GM23338 (cell line): ENCODE measurements around the gene S100A12. TPM values are rescaled to one million over a fixed set of nuclear protein-coding genes. Genes with fewer than 3 reads are reported as not detected.

Experiments used
- ATAC-seq: fragments of 200-7000 bp; cut with Tn5 transposase; 3 replicates; pipeline ENCODE4 v1.9.1; 2020
- DNase-seq: peaks from one replicate; pipeline ENCODE4 v3.0.0-alpha.2; 2015; ENCODE audit warnings: low spot score
- H2AFZ ChIP-seq: fragments of 200-600 bp; sonication (generic); 2 replicates; pipeline ENCODE4 v1.8.0; 2016; ENCODE audit warnings: antibody characterized with exemption, mild to moderate bottlenecking, moderate library complexity
- H3F3A ChIP-seq: fragments of 200-600 bp; sonication (generic); replicated peaks from 2 replicates; pipeline ENCODE4 v1.8.0; 2017; ENCODE audit warnings: antibody characterized with exemption, mixed run types, low read depth
- H3K27ac ChIP-seq: fragments of 200-600 bp; sonication (generic); 2 replicates; pipeline ENCODE4 v1.6.1; 2016; ENCODE audit warnings: low read depth
- H3K27me3 ChIP-seq: fragments of 200-600 bp; sonication (generic); 2 replicates; pipeline ENCODE4 v1.8.0; 2016; ENCODE audit warnings: mild to moderate bottlenecking, mixed run types, moderate library complexity; ENCODE audit not compliant: insufficient read depth
- H3K36me3 ChIP-seq: fragments of 200-600 bp; sonication (generic); 2 replicates; pipeline ENCODE4 v1.8.0; 2016; ENCODE audit warnings: mild to moderate bottlenecking; ENCODE audit not compliant: insufficient read depth
- H3K4me1 ChIP-seq: fragments of 200-600 bp; sonication (generic); 2 replicates; pipeline ENCODE4 v1.8.0; 2016; ENCODE audit warnings: mild to moderate bottlenecking, moderate library complexity; ENCODE audit not compliant: insufficient read depth
- H3K4me2 ChIP-seq: fragments of 200-600 bp; sonication (generic); 2 replicates; pipeline ENCODE4 v1.7.1; 2017; ENCODE audit warnings: mixed run types
- H3K4me3 ChIP-seq: fragments of 200-600 bp; sonication (generic); 2 replicates; pipeline ENCODE4 v1.6.1; 2016; ENCODE audit warnings: mixed run types
- H3K79me2 ChIP-seq: fragments of 200-600 bp; sonication (generic); replicated peaks from 2 replicates; pipeline ENCODE4 v1.8.0; 2017; ENCODE audit warnings: mild to moderate bottlenecking; ENCODE audit not compliant: insufficient read depth
- H3K9me2 ChIP-seq: fragments of 200-600 bp; sonication (generic); 2 replicates; pipeline ENCODE4 v1.8.0; 2017; ENCODE audit not compliant: insufficient read depth
- H4K20me1 ChIP-seq: fragments of 200-600 bp; sonication (generic); replicated peaks from 2 replicates; pipeline ENCODE4 v1.8.0; 2017; ENCODE audit warnings: mild to moderate bottlenecking; ENCODE audit not compliant: insufficient read depth
- H3K27ac Mint-ChIP-seq: 2 replicates; pipeline ENCODE4 v1.8.0; 2020; ENCODE audit warnings: inconsistent platforms, mild to moderate bottlenecking, moderate library complexity, mixed read lengths
- H3K27me3 Mint-ChIP-seq: 3 replicates; pipeline ENCODE4 v1.8.0; 2022; ENCODE audit warnings: low read depth, mild to moderate bottlenecking, moderate library complexity, mixed read lengths, inconsistent platforms; ENCODE audit not compliant: insufficient read depth, poor library complexity
- H3K36me3 Mint-ChIP-seq: 3 replicates; pipeline ENCODE4 v1.8.0; 2021; ENCODE audit warnings: low read depth, mild to moderate bottlenecking, inconsistent platforms, moderate library complexity, mixed read lengths
- H3K4me1 Mint-ChIP-seq: 3 replicates; pipeline ENCODE4 v1.8.0; 2020; ENCODE audit warnings: mild to moderate bottlenecking, inconsistent platforms, mixed read lengths
- H3K4me3 Mint-ChIP-seq: 3 replicates; pipeline ENCODE4 v1.8.0; 2021; ENCODE audit warnings: moderate library complexity, mild to moderate bottlenecking, inconsistent platforms, mixed read lengths
- H3K9me3 Mint-ChIP-seq: 3 replicates; pipeline ENCODE4 v1.8.0; 2020; ENCODE audit warnings: moderate library complexity, mild to moderate bottlenecking, inconsistent platforms, mixed read lengths
- CREB1 ChIP-seq: fragments of 250-450 bp; sonication (Bioruptor Pico); IDR thresholded peaks from 2 replicates; pipeline ENCODE4 v1.5.0; 2020; ENCODE audit warnings: low read depth, mild to moderate bottlenecking, moderate library complexity
- ETS1 ChIP-seq: IDR thresholded peaks from 2 replicates; pipeline ENCODE4 v1.6.1; 2016; ENCODE audit warnings: antibody characterized with exemption
- EZH2 ChIP-seq: fragments of 200-600 bp; sonication (generic); IDR thresholded peaks from one replicate; pipeline ENCODE4 v1.8.0; 2017; ENCODE audit warnings: antibody characterized with exemption, mild to moderate bottlenecking, low read depth; ENCODE audit not compliant: unreplicated experiment
- JUNB ChIP-seq: IDR thresholded peaks from one replicate; pipeline ENCODE4 v1.6.1; 2016; ENCODE audit warnings: antibody characterized with exemption; ENCODE audit not compliant: unreplicated experiment
- NANOG ChIP-seq: IDR thresholded peaks from 2 replicates; pipeline ENCODE4 v1.6.1; 2016; ENCODE audit warnings: antibody characterized with exemption, borderline replicate concordance
- POLR2AphosphoS5 ChIP-seq: IDR thresholded peaks from 2 replicates; pipeline ENCODE4 v1.6.1; 2016; ENCODE audit warnings: antibody characterized with exemption, low read depth
- STAT1 ChIP-seq: IDR thresholded peaks from one replicate; pipeline ENCODE4 v1.6.1; 2016; ENCODE audit warnings: antibody characterized with exemption; ENCODE audit not compliant: unreplicated experiment
- ZNF331 ChIP-seq: fragments of 250-450 bp; sonication (Bioruptor Pico); IDR thresholded peaks from 2 replicates; pipeline ENCODE4 v1.5.0; 2020; ENCODE audit warnings: low read depth, mild to moderate bottlenecking, moderate library complexity
- polyA plus RNA-seq: library from polyadenylated mRNA; unstranded; fragments of >200 nt; fragmentation: Nextera tagmentation; extraction: Ambion mirVana; gene quantifications from 2 replicates; pipeline ENCODE4 v1.2.1, GENCODE V29; 2016
- total RNA-seq: library from RNA; depleted of rRNA; stranded (reverse); fragments of >200 nt; shearing (Covaris generic); gene quantifications from 2 replicates; pipeline ENCODE4 v1.2.3, GENCODE V29; 2014
- TF ChIP-seq, protein P1 (sequence below), 2 experiments: fragments of 200-600 bp in 1 of 2; sonication (generic) in 1 of 2; conservative IDR thresholded peaks; 2 replicates each; pipeline versions ENCODE4 v1.5.1 to v1.6.1; 2016 to 2017; ENCODE audit warnings: antibody characterized with exemption in 2 of 2, low read depth in 2 of 2, mild to moderate bottlenecking in 2 of 2, moderate library complexity in 1 of 2
- TF ChIP-seq, protein P2 (sequence below): IDR thresholded peaks from one replicate; pipeline ENCODE4 v1.6.1; 2018; ENCODE audit warnings: antibody characterized with exemption; ENCODE audit not compliant: unreplicated experiment

The S100A12 gene
- total and polyA plus RNA-seq, 2 experiments from 2014 or later, result not detected

DNA sequence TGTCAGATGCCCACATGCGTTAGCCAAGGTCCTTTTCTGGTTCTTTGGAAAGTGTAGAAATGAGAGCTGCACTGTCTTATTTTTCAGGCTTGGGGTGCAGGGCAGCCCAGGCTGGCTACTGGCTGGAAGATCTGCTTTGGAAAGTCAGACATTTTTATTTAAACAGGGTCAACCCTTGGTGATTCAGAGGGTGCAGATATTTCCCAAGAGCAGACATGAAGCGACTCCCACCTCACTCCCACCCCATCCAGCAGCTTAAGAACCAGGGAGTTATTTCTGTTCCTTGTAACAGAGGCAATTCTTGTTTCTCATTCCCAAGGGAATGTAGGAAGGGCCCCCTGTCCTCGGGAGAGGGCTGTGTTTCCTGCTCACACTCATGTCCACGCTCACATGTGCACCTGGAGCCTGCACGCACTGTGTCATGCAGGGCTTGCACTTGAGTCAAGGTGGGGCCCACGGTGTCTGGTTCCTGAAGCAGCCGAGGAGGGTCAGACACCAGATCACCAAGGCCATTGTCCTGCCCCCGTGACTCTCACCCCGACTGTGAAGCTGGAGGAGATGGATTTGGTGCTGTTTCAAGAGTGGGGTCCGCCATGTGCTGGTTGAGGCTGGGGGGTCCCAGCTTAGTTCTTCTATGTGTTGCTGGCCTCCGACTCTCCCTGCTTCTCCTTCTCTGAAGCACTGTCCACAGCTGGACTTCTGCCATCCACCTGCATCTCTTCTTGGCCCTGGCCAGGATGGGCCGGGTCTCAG, 41.9 kb upstream of the S100A12 start (continued):
- TF ChIP-seq, protein P1, sequence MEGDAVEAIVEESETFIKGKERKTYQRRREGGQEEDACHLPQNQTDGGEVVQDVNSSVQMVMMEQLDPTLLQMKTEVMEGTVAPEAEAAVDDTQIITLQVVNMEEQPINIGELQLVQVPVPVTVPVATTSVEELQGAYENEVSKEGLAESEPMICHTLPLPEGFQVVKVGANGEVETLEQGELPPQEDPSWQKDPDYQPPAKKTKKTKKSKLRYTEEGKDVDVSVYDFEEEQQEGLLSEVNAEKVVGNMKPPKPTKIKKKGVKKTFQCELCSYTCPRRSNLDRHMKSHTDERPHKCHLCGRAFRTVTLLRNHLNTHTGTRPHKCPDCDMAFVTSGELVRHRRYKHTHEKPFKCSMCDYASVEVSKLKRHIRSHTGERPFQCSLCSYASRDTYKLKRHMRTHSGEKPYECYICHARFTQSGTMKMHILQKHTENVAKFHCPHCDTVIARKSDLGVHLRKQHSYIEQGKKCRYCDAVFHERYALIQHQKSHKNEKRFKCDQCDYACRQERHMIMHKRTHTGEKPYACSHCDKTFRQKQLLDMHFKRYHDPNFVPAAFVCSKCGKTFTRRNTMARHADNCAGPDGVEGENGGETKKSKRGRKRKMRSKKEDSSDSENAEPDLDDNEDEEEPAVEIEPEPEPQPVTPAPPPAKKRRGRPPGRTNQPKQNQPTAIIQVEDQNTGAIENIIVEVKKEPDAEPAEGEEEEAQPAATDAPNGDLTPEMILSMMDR (conservative IDR thresholded peaks at IDR 0.05; ENCODE audit: low read depth in 2 of 2), result no peak
- TF ChIP-seq ZNF331 (CRISPR knock-in tag) (no peak), ETS1 (no peak), JUNB (no peak), POLR2AphosphoS5 (no peak), STAT1 (no peak)
- TF ChIP-seq, protein P2, sequence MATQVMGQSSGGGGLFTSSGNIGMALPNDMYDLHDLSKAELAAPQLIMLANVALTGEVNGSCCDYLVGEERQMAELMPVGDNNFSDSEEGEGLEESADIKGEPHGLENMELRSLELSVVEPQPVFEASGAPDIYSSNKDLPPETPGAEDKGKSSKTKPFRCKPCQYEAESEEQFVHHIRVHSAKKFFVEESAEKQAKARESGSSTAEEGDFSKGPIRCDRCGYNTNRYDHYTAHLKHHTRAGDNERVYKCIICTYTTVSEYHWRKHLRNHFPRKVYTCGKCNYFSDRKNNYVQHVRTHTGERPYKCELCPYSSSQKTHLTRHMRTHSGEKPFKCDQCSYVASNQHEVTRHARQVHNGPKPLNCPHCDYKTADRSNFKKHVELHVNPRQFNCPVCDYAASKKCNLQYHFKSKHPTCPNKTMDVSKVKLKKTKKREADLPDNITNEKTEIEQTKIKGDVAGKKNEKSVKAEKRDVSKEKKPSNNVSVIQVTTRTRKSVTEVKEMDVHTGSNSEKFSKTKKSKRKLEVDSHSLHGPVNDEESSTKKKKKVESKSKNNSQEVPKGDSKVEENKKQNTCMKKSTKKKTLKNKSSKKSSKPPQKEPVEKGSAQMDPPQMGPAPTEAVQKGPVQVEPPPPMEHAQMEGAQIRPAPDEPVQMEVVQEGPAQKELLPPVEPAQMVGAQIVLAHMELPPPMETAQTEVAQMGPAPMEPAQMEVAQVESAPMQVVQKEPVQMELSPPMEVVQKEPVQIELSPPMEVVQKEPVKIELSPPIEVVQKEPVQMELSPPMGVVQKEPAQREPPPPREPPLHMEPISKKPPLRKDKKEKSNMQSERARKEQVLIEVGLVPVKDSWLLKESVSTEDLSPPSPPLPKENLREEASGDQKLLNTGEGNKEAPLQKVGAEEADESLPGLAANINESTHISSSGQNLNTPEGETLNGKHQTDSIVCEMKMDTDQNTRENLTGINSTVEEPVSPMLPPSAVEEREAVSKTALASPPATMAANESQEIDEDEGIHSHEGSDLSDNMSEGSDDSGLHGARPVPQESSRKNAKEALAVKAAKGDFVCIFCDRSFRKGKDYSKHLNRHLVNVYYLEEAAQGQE, result no peak

DNA sequence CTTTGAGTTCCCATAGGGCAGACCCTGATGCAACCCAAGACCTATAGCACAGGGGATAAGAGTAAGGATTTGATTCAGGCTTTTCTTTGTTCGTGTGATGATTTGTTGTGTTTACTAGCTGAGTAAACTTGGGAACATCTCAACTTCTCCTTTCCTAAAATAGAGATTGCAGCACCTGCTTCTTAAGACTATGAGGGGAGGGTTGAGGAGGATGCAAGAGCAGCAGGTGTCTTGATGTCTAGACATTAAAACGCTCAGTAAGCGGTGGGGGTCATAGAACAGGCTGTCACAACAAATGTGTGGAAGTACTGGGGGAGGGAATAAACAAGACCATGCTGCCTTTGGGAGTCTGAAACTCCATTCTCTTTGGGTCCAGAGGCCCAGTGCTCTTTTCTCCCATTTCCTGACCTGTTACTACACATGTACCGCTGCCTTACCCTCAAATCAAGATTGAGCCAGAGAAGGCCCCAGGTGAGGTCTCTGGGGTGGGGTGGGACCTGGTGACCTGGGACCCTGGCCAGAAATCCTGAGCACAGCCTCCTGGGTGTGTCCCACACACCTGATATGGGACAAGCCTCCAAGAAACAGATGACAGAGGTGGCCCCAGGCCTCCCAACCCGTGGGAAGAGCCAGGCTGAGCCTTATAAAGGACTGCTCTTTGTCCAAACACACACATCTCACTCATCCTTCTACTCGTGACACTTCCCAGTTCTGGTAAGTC, 40.6 kb upstream of the S100A12 start, which contains the start of gene S100A7A:
Gene S100A7A (plus strand): TSS at position 671 of the 721 bp plus-strand sequence. CDS start 1,563 bp downstream, outside the sequence.
- Mint-ChIP-seq H3K27me3 (peaks cover 4% of the 10 kb centered on the region), H3K27ac (no peak within 1 kb of the TSS), H3K9me3 (peaks cover 15% of the 10 kb centered on the region; the same call in 2 of the 3 replicates), H3K4me1 (no peaks in the 10 kb centered on the region; the same call in 2 of the 3 replicates), H3K36me3 (no peaks in the 10 kb centered on the region; the same call in 2 of the 3 replicates), H3K4me3 (no peak within 1 kb of the TSS)
- Histone ChIP-seq H3K9me2 (no peaks in the 10 kb centered on the region), H3K27ac (no peak within 1 kb of the TSS), H4K20me1 (no peaks in the 10 kb centered on the region), H3K4me1 (no peaks in the 10 kb centered on the region), H3K36me3 (no peaks in the 10 kb centered on the region), H3K79me2 (no peaks in the 10 kb centered on the region), H3K4me3 (no peak within 1 kb of the TSS), H2AFZ (no peak within 1 kb of the TSS), H3K27me3 (no peaks in the 10 kb centered on the region), H3K4me2 (no peak within 1 kb of the TSS), H3F3A (no peaks in the 10 kb centered on the region)
- ATAC-seq (no peak), DNase-seq (no peak)
- TF ChIP-seq JUNB, result no peak
- TF ChIP-seq CREB1 (CRISPR knock-in tag), result no peak
- TF ChIP-seq ZNF331 (CRISPR knock-in tag), result no peak
- TF ChIP-seq NANOG, result no peak
- TF ChIP-seq EZH2, result no peak
- TF ChIP-seq, protein P2, result no peak
- no peak for TF ChIP-seq STAT1
- no peak for TF ChIP-seq ETS1
